Lower leg skin (tissue), 4 donors: Measurements from ENCODE around the gene SLC25A26. TPM values are rescaled to one million over a fixed set of nuclear protein-coding genes. Genes with fewer than 3 reads are reported as not detected.

Source experiments
- DNase-seq, 2 donors: peaks; one replicate each; pipeline ENCODE4 v3.0.0-alpha.2; 2019; ENCODE audit warnings: low spot score in 2 of 2
- H3K4me3 ChIP-seq: fragments of 200-600 bp; sonication (generic); 2 replicates; pipeline ENCODE4 v1.5.1; 2017; ENCODE audit warnings: mild to moderate bottlenecking, low read depth; ENCODE audit not compliant: poor library complexity, severe bottlenecking
- CTCF ChIP-seq, 3 donors: fragments of 450-650 bp; IDR thresholded peaks; one replicate each; pipeline ENCODE4 v1.5.1; 2016; ENCODE audit warnings: antibody characterized with exemption in 3 of 3, mild to moderate bottlenecking in 3 of 3, moderate library complexity in 2 of 3
- POLR2A ChIP-seq, 2 donors: fragments of 450-650 bp; IDR thresholded peaks; one replicate each; pipeline ENCODE4 v1.6.1; 2016 to 2017; ENCODE audit warnings: antibody characterized with exemption in 2 of 2, mild to moderate bottlenecking in 1 of 2, moderate library complexity in 1 of 2
- WGBS, 2 donors: methylation state at CpG; one replicate each; pipeline ENCODE4 v1.1.5; 2018; 5-methylcytosine and 5-hydroxymethylcytosine counted together
- intact Hi-C: fragments of 100-400 bp; cut with DNase I; formaldehyde crosslinking; loops from one replicate; pipeline ENCODE4 v1.15.0; 2023; ENCODE audit warnings: low total_unique reads
- total RNA-seq, 4 donors: library from RNA; depleted of rRNA; stranded (reverse); fragments of >200 nt; gene quantifications; one replicate each; pipeline ENCODE4 v1.1.0, GENCODE V29; 2016

SLC25A26 gene
- total RNA-seq, 4 donors from 2014 or later, result 13.7 to 29.1 (median 21.9) TPM

GRCh38 chr3:66314455-66314854 lies 93.7 kb downstream of the SLC25A26 start:
- intact Hi-C loops, result no loop called here
- no peak overlapping the region for H3K4me3 ChIP-seq
- DNase-seq, result no peak
- no peak for TF ChIP-seq CTCF (IDR thresholded peaks at IDR 0.05)
- WGBS, 2 donors, result 76 to 78% methylated on average over 6 of the region's 6 CpGs

GRCh38 chr3:66317750-66318376 lies 97.1 kb downstream of the SLC25A26 start:
- intact Hi-C loops, result no loop called here

GRCh38 chr3:66320390-66320789 lies 99.6 kb downstream of the SLC25A26 start:
- TF ChIP-seq POLR2A (IDR thresholded peaks at IDR 0.05) (no peak), CTCF (IDR thresholded peaks at IDR 0.05) (no peak)
- no peak for DNase-seq
- intact Hi-C loops, result no loop called here
- 56 to 70% methylated on average over 1 of the region's 1 CpG for WGBS, 2 donors
- no peak overlapping the region for H3K4me3 ChIP-seq

More at GRCh38 chr3:66317750-66318376, 97.1 kb downstream of the SLC25A26 start:
- WGBS, 2 donors, result 50 to 88% methylated on average over 6 of the region's 7 CpGs
- no peak for DNase-seq
- no peak for TF ChIP-seq POLR2A (IDR thresholded peaks at IDR 0.05)
- no peak for TF ChIP-seq CTCF (IDR thresholded peaks at IDR 0.05)
- no peak overlapping the region for H3K4me3 ChIP-seq

- intact Hi-C loops, result no loop called here
- TF ChIP-seq POLR2A (IDR thresholded peaks at IDR 0.05) (no peak), CTCF (IDR thresholded peaks at IDR 0.05) (no peak)
- no peak for DNase-seq
Observed at GRCh38 chr3:66322436-66322835, 101.6 kb downstream of the SLC25A26 start.

GRCh38 chr3:66326340-66326739 lies 105.5 kb downstream of the SLC25A26 start:
- no peak for DNase-seq
- 75 to 77% methylated on average over 6 of the region's 6 CpGs for WGBS, 2 donors
- no peak overlapping the region for H3K4me3 ChIP-seq
- intact Hi-C loops, result no loop called here
- TF ChIP-seq POLR2A (IDR thresholded peaks at IDR 0.05), result no peak
- TF ChIP-seq CTCF (IDR thresholded peaks at IDR 0.05), result no peak

More at GRCh38 chr3:66322436-66322835, 101.6 kb downstream of the SLC25A26 start:
- H3K4me3 ChIP-seq, result no peak overlapping the region

- intact Hi-C loops, result no loop called here
Observed at GRCh38 chr3:66335671-66336070, 114.9 kb downstream of the SLC25A26 start.

More at GRCh38 chr3:66335671-66336070, 114.9 kb downstream of the SLC25A26 start:
- H3K4me3 ChIP-seq, result no peak overlapping the region
- no peak for TF ChIP-seq POLR2A (IDR thresholded peaks at IDR 0.05)
- TF ChIP-seq CTCF (IDR thresholded peaks at IDR 0.05), result no peak
- DNase-seq, result no peak
- WGBS, 2 donors, result 96 to 100% methylated on average over 2 of the region's 2 CpGs
